OCI-LY1 (cell line): Measurements from ENCODE around the gene GRIPAP1.

ENCODE experiments used
- H2AFZ ChIP-seq: fragments of 200-600 bp; sonication (generic), shearing (Covaris generic); 2 replicates; pipeline ENCODE4 v1.6.0; 2014; ENCODE audit warnings: antibody characterized with exemption, mild to moderate bottlenecking, low read length
- H3F3A ChIP-seq: fragments of 200-600 bp; sonication (generic), shearing (Covaris generic); 2 replicates; pipeline ENCODE4 v1.6.0; 2014; ENCODE audit warnings: mild to moderate bottlenecking, antibody characterized with exemption, low read length, moderate library complexity; ENCODE audit not compliant: insufficient read depth
- H3K27ac ChIP-seq: fragments of 200-600 bp; sonication (generic); 2 replicates; pipeline ENCODE4 v1.5.1; 2014; ENCODE audit warnings: low read length, mixed run types, mild to moderate bottlenecking, low read depth; ENCODE audit not compliant: poor library complexity, severe bottlenecking
- H3K27me3 ChIP-seq: fragments of 200-600 bp; sonication (generic); 2 replicates; pipeline ENCODE4 v1.6.0; 2014; ENCODE audit warnings: antibody characterized with exemption, mild to moderate bottlenecking, low read length, moderate library complexity; ENCODE audit not compliant: insufficient read depth
- H3K36me3 ChIP-seq: fragments of 200-600 bp; sonication (generic); 2 replicates; pipeline ENCODE4 v1.6.1; 2014; ENCODE audit warnings: mild to moderate bottlenecking, antibody characterized with exemption, low read length, moderate library complexity, mixed read lengths; ENCODE audit not compliant: insufficient read depth
- H3K4me1 ChIP-seq: fragments of 200-600 bp; sonication (generic); 2 replicates; pipeline ENCODE4 v1.5.1; 2014; ENCODE audit warnings: mild to moderate bottlenecking, low read length, moderate library complexity; ENCODE audit not compliant: insufficient read depth, severe bottlenecking
- H3K4me2 ChIP-seq: fragments of 200-600 bp; sonication (generic), shearing (Covaris generic); 2 replicates; pipeline ENCODE4 v1.6.1; 2014; ENCODE audit warnings: low read length
- H3K4me3 ChIP-seq: fragments of 200-600 bp; sonication (generic); 2 replicates; pipeline ENCODE4 v1.5.1; 2014; ENCODE audit warnings: low read length, low read depth, mild to moderate bottlenecking, mixed read lengths; ENCODE audit not compliant: poor library complexity, severe bottlenecking
- H3K79me2 ChIP-seq: fragments of 200-600 bp; shearing (Covaris generic); 2 replicates; pipeline ENCODE4 v1.6.1; 2016; ENCODE audit warnings: mixed run types, low read length, mixed read lengths; ENCODE audit not compliant: insufficient read depth
- H3K9ac ChIP-seq: fragments of 200-600 bp; sonication (generic), shearing (Covaris generic); 2 replicates; pipeline ENCODE4 v1.6.1; 2014; ENCODE audit warnings: mild to moderate bottlenecking, low read length, mixed read lengths
- H3K9me2 ChIP-seq: fragments of 200-600 bp; sonication (generic), shearing (Covaris generic); 2 replicates; pipeline ENCODE4 v1.6.1; 2014; ENCODE audit warnings: low read depth, mild to moderate bottlenecking, low read length, mixed read lengths
- H3K9me3 ChIP-seq: fragments of 200-600 bp; shearing (Covaris generic); 2 replicates; pipeline ENCODE4 v1.6.1; 2014; ENCODE audit warnings: low read length, mixed read lengths
- H4K20me1 ChIP-seq: fragments of 200-600 bp; sonication (generic), shearing (Covaris generic); 2 replicates; pipeline ENCODE4 v1.6.0; 2016; ENCODE audit warnings: mild to moderate bottlenecking, low read length; ENCODE audit not compliant: insufficient read depth
- EZH2 ChIP-seq: fragments of 200-600 bp; sonication (generic), shearing (Covaris generic); IDR thresholded peaks from 2 replicates; pipeline ENCODE4 v1.8.0; 2017; ENCODE audit warnings: borderline replicate concordance, mixed run types, mild to moderate bottlenecking, antibody characterized with exemption, low read length, moderate library complexity, mixed read lengths
- TF ChIP-seq, protein P1 (sequence below): fragments of 200-600 bp; sonication (generic), shearing (Covaris generic); IDR thresholded peaks from 2 replicates; pipeline ENCODE4 v1.5.1; 2017; ENCODE audit warnings: mild to moderate bottlenecking, antibody characterized with exemption, low read length, moderate library complexity, mixed read lengths

Gene GRIPAP1

DNA sequence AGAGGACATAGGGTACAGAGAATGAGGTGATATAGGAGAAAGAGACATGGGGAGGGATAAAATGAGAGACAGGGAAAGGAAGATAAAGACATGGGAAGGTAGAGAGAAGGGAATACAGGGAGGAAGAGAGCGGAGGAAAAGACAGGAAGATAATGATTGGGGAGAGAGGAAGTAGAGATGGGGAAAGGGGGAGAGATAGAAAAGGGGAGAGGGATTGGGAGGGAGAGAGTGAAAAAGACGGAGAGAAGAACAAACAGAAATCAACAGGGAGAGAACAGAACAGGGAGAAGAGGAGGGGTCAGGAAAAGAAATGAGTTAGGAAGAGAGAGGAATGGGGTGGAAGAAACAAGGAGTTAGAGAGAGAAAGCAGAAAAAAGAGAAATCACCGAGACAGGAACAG lies 4.6 kb downstream of the GRIPAP1 start:
- Histone ChIP-seq H2AFZ (no peak overlapping the region), H3K27me3 (no peaks in the 10 kb centered on the region), H3K27ac (no peak overlapping the region), H3K36me3 (peaks cover 55% of the 10 kb centered on the region), H3K4me2 (no peak overlapping the region), H3K9ac (no peak overlapping the region), H4K20me1 (no peaks in the 10 kb centered on the region), H3F3A (no peaks in the 10 kb centered on the region), H3K9me2 (no peaks in the 10 kb centered on the region), H3K4me3 (no peak overlapping the region), H3K4me1 (peaks cover 9% of the 10 kb centered on the region), H3K79me2 (no peaks in the 10 kb centered on the region), H3K9me3 (no peaks in the 10 kb centered on the region)
- no peak for TF ChIP-seq EZH2
- TF ChIP-seq, protein P1, sequence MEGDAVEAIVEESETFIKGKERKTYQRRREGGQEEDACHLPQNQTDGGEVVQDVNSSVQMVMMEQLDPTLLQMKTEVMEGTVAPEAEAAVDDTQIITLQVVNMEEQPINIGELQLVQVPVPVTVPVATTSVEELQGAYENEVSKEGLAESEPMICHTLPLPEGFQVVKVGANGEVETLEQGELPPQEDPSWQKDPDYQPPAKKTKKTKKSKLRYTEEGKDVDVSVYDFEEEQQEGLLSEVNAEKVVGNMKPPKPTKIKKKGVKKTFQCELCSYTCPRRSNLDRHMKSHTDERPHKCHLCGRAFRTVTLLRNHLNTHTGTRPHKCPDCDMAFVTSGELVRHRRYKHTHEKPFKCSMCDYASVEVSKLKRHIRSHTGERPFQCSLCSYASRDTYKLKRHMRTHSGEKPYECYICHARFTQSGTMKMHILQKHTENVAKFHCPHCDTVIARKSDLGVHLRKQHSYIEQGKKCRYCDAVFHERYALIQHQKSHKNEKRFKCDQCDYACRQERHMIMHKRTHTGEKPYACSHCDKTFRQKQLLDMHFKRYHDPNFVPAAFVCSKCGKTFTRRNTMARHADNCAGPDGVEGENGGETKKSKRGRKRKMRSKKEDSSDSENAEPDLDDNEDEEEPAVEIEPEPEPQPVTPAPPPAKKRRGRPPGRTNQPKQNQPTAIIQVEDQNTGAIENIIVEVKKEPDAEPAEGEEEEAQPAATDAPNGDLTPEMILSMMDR = no peak

GRCh38 chrX:48996969-48997368 lies 5.1 kb downstream of the GRIPAP1 start:
- TF ChIP-seq EZH2 = no peak
- TF ChIP-seq, protein P1 = no peak
- Histone ChIP-seq H3K27ac (no peak overlapping the region), H4K20me1 (no peaks in the 10 kb centered on the region), H3K4me3 (no peak overlapping the region), H3K9me3 (no peaks in the 10 kb centered on the region), H3K4me1 (peaks cover 9% of the 10 kb centered on the region), H3K4me2 (no peak overlapping the region), H2AFZ (no peak overlapping the region), H3K27me3 (no peaks in the 10 kb centered on the region), H3K79me2 (no peaks in the 10 kb centered on the region), H3F3A (no peaks in the 10 kb centered on the region), H3K9me2 (no peaks in the 10 kb centered on the region), H3K36me3 (peaks cover 59% of the 10 kb centered on the region), H3K9ac (no peak overlapping the region)

GRCh38 chrX:48992341-48992740 lies 9.7 kb downstream of the GRIPAP1 start:
- no peaks in the 10 kb centered on the region for H3K9me3 ChIP-seq
- H3K4me2 ChIP-seq = no peak overlapping the region
- H3K36me3 ChIP-seq = peaks cover 68% of the 10 kb centered on the region

More at GRCh38 chrX:48992341-48992740, 9.7 kb downstream of the GRIPAP1 start:
- TF ChIP-seq, protein P1 = no peak
- TF ChIP-seq EZH2 = no peak
- Histone ChIP-seq H3K79me2 (no peaks in the 10 kb centered on the region), H3K27me3 (no peaks in the 10 kb centered on the region), H3F3A (no peaks in the 10 kb centered on the region), H4K20me1 (no peaks in the 10 kb centered on the region), H3K9ac (no peak overlapping the region), H3K4me3 (no peak overlapping the region), H2AFZ (no peak overlapping the region), H3K4me1 (no peaks in the 10 kb centered on the region), H3K9me2 (no peaks in the 10 kb centered on the region), H3K27ac (no peak overlapping the region)
